ENCODE measurements around the gene PLXNA4. TPM values are rescaled to one million over a fixed set of nuclear protein-coding genes. Genes with fewer than 3 reads are reported as not detected.

The PLXNA4 gene
- total RNA-seq, 1 experiment from 2014 or later, result not detected

- no peaks in the 10 kb centered on the region for H3K36me3 ChIP-seq
- H3K9me3 ChIP-seq, result no peaks in the 10 kb centered on the region
- H3K27me3 ChIP-seq, result peaks cover 2% of the 10 kb centered on the region; the same call in 1 of the 2 replicates
- no peak overlapping the region for H3K4me3 ChIP-seq
- no peak for DNase-seq
These were observed 229.1 kb downstream of the PLXNA4 start for GRCh38 chr7:132347123-132347522.

- H3K9me3 ChIP-seq, result no peaks in the 10 kb centered on the region
- H3K27me3 ChIP-seq, result peaks cover 2% of the 10 kb centered on the region; the same call in 1 of the 2 replicates
- H3K4me3 ChIP-seq, result no peak overlapping the region
- DNase-seq, result no peak
- H3K36me3 ChIP-seq, result no peaks in the 10 kb centered on the region
These were observed 230.6 kb downstream of the PLXNA4 start for GRCh38 chr7:132345543-132346129.

GRCh38 chr7:132345030-132345429 lies 231.2 kb downstream of the PLXNA4 start:
- Histone ChIP-seq H3K9me3 (no peaks in the 10 kb centered on the region), H3K27me3 (peaks cover 2% of the 10 kb centered on the region; the same call in 1 of the 2 replicates), H3K36me3 (no peaks in the 10 kb centered on the region), H3K4me3 (no peak overlapping the region)
- no peak for DNase-seq

GRCh38 chr7:132343199-132343598 lies 233.1 kb downstream of the PLXNA4 start:
- H3K9me3 ChIP-seq, result no peaks in the 10 kb centered on the region
- no peak overlapping the region for H3K4me3 ChIP-seq
- H3K36me3 ChIP-seq, result no peaks in the 10 kb centered on the region
- peaks cover 2% of the 10 kb centered on the region; the same call in 1 of the 2 replicates for H3K27me3 ChIP-seq
- no peak for DNase-seq

GRCh38 chr7:132337450-132338080 lies 238.7 kb downstream of the PLXNA4 start:
- DNase-seq, result no peak
- H3K4me3 ChIP-seq, result no peak overlapping the region

GRCh38 chr7:132336797-132337196 lies 239.5 kb downstream of the PLXNA4 start:
- Histone ChIP-seq H3K36me3 (no peaks in the 10 kb centered on the region), H3K4me3 (no peak overlapping the region), H3K9me3 (no peaks in the 10 kb centered on the region), H3K27me3 (no peaks in the 10 kb centered on the region; the same call in 1 of the 2 replicates)
- no peak for DNase-seq

More at GRCh38 chr7:132337450-132338080, 238.7 kb downstream of the PLXNA4 start:
- Histone ChIP-seq H3K27me3 (no peaks in the 10 kb centered on the region; the same call in 1 of the 2 replicates), H3K36me3 (no peaks in the 10 kb centered on the region), H3K9me3 (no peaks in the 10 kb centered on the region)

GRCh38 chr7:132333301-132333700 lies 243.0 kb downstream of the PLXNA4 start:
- Histone ChIP-seq H3K9me3 (no peaks in the 10 kb centered on the region), H3K36me3 (no peaks in the 10 kb centered on the region), H3K4me3 (no peak overlapping the region), H3K27me3 (no peaks in the 10 kb centered on the region; the same call in 1 of the 2 replicates)
- DNase-seq, result no peak

GRCh38 chr7:132328760-132329159 lies 247.5 kb downstream of the PLXNA4 start:
- H3K27me3 ChIP-seq, result no peaks in the 10 kb centered on the region; the same call in none of the 2 replicates
- H3K9me3 ChIP-seq, result no peaks in the 10 kb centered on the region
- DNase-seq, result no peak
- H3K36me3 ChIP-seq, result no peaks in the 10 kb centered on the region
- no peak overlapping the region for H3K4me3 ChIP-seq

GRCh38 chr7:132328047-132328620 lies 248.1 kb downstream of the PLXNA4 start:
- DNase-seq, result no peak
- no peak overlapping the region for H3K4me3 ChIP-seq
- no peaks in the 10 kb centered on the region; the same call in none of the 2 replicates for H3K27me3 ChIP-seq
- no peaks in the 10 kb centered on the region for H3K36me3 ChIP-seq
- H3K9me3 ChIP-seq, result no peaks in the 10 kb centered on the region

GRCh38 chr7:132326878-132327589 lies 249.2 kb downstream of the PLXNA4 start:
- Histone ChIP-seq H3K27me3 (no peaks in the 10 kb centered on the region; the same call in none of the 2 replicates), H3K9me3 (no peaks in the 10 kb centered on the region), H3K4me3 (no peak overlapping the region), H3K36me3 (no peaks in the 10 kb centered on the region)
- no peak for DNase-seq

- Histone ChIP-seq H3K9me3 (no peaks in the 10 kb centered on the region), H3K27me3 (peaks cover 9% of the 10 kb centered on the region), H3K36me3 (no peaks in the 10 kb centered on the region), H3K4me3 (no peak overlapping the region)
- no peak for DNase-seq
These were observed 253.3 kb downstream of the PLXNA4 start for GRCh38 chr7:132322970-132323369.

GRCh38 chr7:132321387-132321786 lies 254.9 kb downstream of the PLXNA4 start:
- no peaks in the 10 kb centered on the region for H3K36me3 ChIP-seq
- no peaks in the 10 kb centered on the region for H3K9me3 ChIP-seq
- peaks cover 9% of the 10 kb centered on the region for H3K27me3 ChIP-seq
- no peak overlapping the region for H3K4me3 ChIP-seq
- DNase-seq, result no peak

GRCh38 chr7:132319481-132319880 lies 256.8 kb downstream of the PLXNA4 start:
- Histone ChIP-seq H3K9me3 (no peaks in the 10 kb centered on the region), H3K27me3 (peaks cover 9% of the 10 kb centered on the region), H3K36me3 (no peaks in the 10 kb centered on the region), H3K4me3 (no peak overlapping the region)
- DNase-seq, result no peak

GRCh38 chr7:132318352-132319318 lies 257.6 kb downstream of the PLXNA4 start:
- H3K4me3 ChIP-seq, result no peak overlapping the region
- DNase-seq, result peak; percentile 53
- no peaks in the 10 kb centered on the region for H3K36me3 ChIP-seq
- H3K9me3 ChIP-seq, result no peaks in the 10 kb centered on the region
- H3K27me3 ChIP-seq, result peaks cover 9% of the 10 kb centered on the region; the same call in 1 of the 2 replicates

- DNase-seq, result no peak
- Histone ChIP-seq H3K27me3 (peaks cover 9% of the 10 kb centered on the region; the same call in 1 of the 2 replicates), H3K36me3 (no peaks in the 10 kb centered on the region)
These were observed 258.4 kb downstream of the PLXNA4 start for GRCh38 chr7:132317701-132318351.

More at GRCh38 chr7:132317701-132318351, 258.4 kb downstream of the PLXNA4 start:
- Histone ChIP-seq H3K4me3 (no peak overlapping the region), H3K9me3 (no peaks in the 10 kb centered on the region)

All from MG63 (cell line).